CD4-positive, alpha-beta memory T cell (primary cell): Measurements from ENCODE around the gene MYADML2. TPM values are rescaled to one million over a fixed set of nuclear protein-coding genes. Genes with fewer than 3 reads are reported as not detected.

ENCODE experiments used
- CTCF ChIA-PET: fragments of 350-600 bp; sonication (Branson Sonifier 250); formaldehyde crosslinking; loops from one replicate; lab custom pipeline; 2021; ENCODE audit warnings: inconsistent platforms; ENCODE audit not compliant: partially characterized antibody; lab: Charles Lee
- POLR2A ChIA-PET: fragments of 350-600 bp; sonication (Branson Sonifier 250); formaldehyde crosslinking; loops from one replicate; lab custom pipeline; 2021; ENCODE audit not compliant: partially characterized antibody; lab: Charles Lee
- DNase-seq, 5 donors: peaks; one replicate each; pipeline versions ENCODE4 v3.0.0 to v3.0.0-alpha.2; 2020 to 2022; ENCODE audit warnings: mixed read lengths in 1 of 5
- H3K27ac ChIP-seq: one replicate; pipeline ENCODE4 v1.7.0; 2013; ENCODE audit warnings: low read depth, low read length
- H3K27me3 ChIP-seq: 2 replicates; pipeline ENCODE4 v1.7.0; 2013; ENCODE audit warnings: mild to moderate bottlenecking, low read length, moderate library complexity; ENCODE audit not compliant: insufficient read depth
- H3K36me3 ChIP-seq: 2 replicates; pipeline ENCODE4 v1.7.0; 2013; ENCODE audit warnings: mild to moderate bottlenecking, low read length, moderate library complexity; ENCODE audit not compliant: insufficient read depth
- H3K4me1 ChIP-seq: 2 replicates; pipeline ENCODE4 v1.7.0; 2013; ENCODE audit warnings: mild to moderate bottlenecking, low read length, moderate library complexity; ENCODE audit not compliant: insufficient read depth
- H3K4me3 ChIP-seq, 2 donors: one replicate each; pipeline ENCODE4 v1.7.0; 2013; ENCODE audit warnings: low read length in 2 of 2, mild to moderate bottlenecking in 1 of 2
- H3K9me3 ChIP-seq, 2 donors: one replicate each; pipeline ENCODE4 v1.7.0; 2013; ENCODE audit warnings: low read length in 2 of 2, control low read depth in 1 of 2; ENCODE audit not compliant: control insufficient read depth in 1 of 2
- H3K27ac Mint-ChIP-seq, 7 donors: one replicate each; pipeline ENCODE4 v1.8.0; 2020 to 2021; ENCODE audit warnings: mixed read lengths in 7 of 7, mild to moderate bottlenecking in 6 of 7, inconsistent platforms in 3 of 7, moderate library complexity in 3 of 7
- H3K27me3 Mint-ChIP-seq, 2 donors: one replicate each; pipeline ENCODE4 v1.8.0; 2020 to 2021; ENCODE audit warnings: mixed read lengths in 2 of 2
- H3K36me3 Mint-ChIP-seq, 2 donors: one replicate each; pipeline ENCODE4 v1.8.0; 2020 to 2021; ENCODE audit warnings: mixed read lengths in 2 of 2, inconsistent platforms in 1 of 2, mild to moderate bottlenecking in 1 of 2
- H3K4me1 Mint-ChIP-seq, 4 donors: one replicate each; pipeline ENCODE4 v1.8.0; 2020 to 2021; ENCODE audit warnings: mixed read lengths in 4 of 4, mild to moderate bottlenecking in 1 of 4
- H3K4me3 Mint-ChIP-seq, 8 donors: one replicate each; pipeline ENCODE4 v1.8.0; 2020 to 2021; ENCODE audit warnings: mixed read lengths in 8 of 8, mild to moderate bottlenecking in 7 of 8, moderate library complexity in 6 of 8, inconsistent platforms in 3 of 8
- H3K9me3 Mint-ChIP-seq, 8 donors: one replicate each; pipeline ENCODE4 v1.8.0; 2020 to 2021; ENCODE audit warnings: mixed read lengths in 8 of 8, mild to moderate bottlenecking in 5 of 8, inconsistent platforms in 3 of 8, moderate library complexity in 1 of 8
- intact Hi-C: fragments of 100-400 bp; cut with micrococcal nuclease; formaldehyde crosslinking; loops from one replicate; pipeline ENCODE4 v1.15.1; 2023
- polyA plus RNA-seq, 2 donors: library from polyadenylated mRNA; unstranded; fragments of 300-500 nt; fragmentation: Illumina TruSeq; gene quantifications; one replicate each; pipeline ENCODE4 v1.2.3, GENCODE V29; 2021
- total RNA-seq, 2 experiments: library from RNA; stranded (reverse); gene quantifications; one replicate each; pipeline ENCODE4 v1.2.3, GENCODE V29; 2021

The MYADML2 gene
- total and polyA plus RNA-seq, 4 experiments from 2014 or later = not detected

DNA sequence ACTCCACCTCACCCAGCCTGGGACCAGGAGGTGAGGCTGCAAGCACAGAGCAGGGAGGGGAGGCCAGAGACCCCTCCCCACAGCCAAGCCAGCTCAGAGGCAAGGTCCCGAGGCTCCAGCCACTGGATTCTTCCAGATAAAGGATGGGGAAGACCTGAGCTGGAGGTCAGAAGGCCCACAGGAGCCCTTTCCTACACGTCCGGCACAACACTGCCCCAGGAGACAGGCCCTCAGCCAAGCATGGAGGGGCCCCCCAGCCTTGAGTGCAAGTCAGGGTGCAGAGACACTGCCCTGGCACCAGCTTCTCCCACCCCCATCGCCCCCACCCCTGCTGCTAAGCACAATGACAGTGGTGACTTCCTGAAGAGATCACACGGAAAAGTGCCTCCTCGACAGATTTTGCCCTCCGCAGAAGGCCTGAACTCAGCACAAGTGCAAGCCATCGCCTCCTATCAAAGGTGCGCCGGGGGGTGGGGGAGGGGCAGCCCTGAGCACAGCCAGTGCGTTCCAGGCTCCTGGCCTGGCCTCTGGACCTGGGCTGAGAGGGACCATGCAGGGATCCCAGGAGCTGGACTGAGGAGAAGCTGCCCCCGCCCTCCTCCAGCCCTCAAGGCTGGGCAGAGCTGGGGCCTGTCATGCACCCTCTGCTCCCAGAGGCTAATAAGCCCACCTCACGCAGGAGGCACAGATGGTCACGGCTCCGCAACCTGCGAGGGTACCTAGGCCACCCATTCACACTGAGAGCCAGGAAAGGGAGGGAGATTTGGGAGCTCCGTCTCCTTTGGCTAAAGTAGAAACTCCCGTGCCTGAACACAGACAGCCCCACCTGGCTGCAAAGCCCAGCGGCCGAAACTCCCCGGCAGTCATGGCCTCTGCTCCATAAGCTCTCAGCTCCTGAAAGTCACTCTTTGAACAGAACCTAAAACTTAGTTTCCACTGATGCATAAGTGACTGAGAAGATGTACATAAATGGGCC, 22.2 kb downstream of the MYADML2 start:
- ChIA-PET POLR2A (interaction anchor here (0.6 to 4.2 kb wide), 12 partner anchors 10 to 332 kb away, joined by 3 to 40 read pairs (median 4); partner anchors contain the start of genes ARHGDIA, NPB, PCYT2 and PYCR1), CTCF (interaction anchor here (0.9 kb wide), 1 partner anchor 55 kb away, joined by 3 read pairs; no protein-coding TSS in a partner anchor)
- Mint-ChIP-seq H3K27me3 (no peaks in the 10 kb centered on the region), H3K36me3 (no peaks in the 10 kb centered on the region), H3K27ac (peak overlapping the region in 6 of 7 donors; percentile 67 to 97 (median 77)), H3K9me3 (no peaks in the 10 kb centered on the region), H3K4me3 (peak overlapping the region; percentile 4 to 90 (median 64)), H3K4me1 (peaks cover 12 to 27% (median 20%) of the 10 kb centered on the region in 4 donors)
- peak in 1 of 5 donors; percentile 50 for DNase-seq
- Histone ChIP-seq H3K4me3 (no peak overlapping the region), H3K27me3 (peaks cover 10% of the 10 kb centered on the region), H3K9me3 (no peaks in the 10 kb centered on the region), H3K4me1 (peaks cover 43% of the 10 kb centered on the region), H3K27ac (no peak overlapping the region), H3K36me3 (no peaks in the 10 kb centered on the region)
- intact Hi-C loops = loop anchor here (10.0 kb wide), 1 partner anchor 830 kb away; no protein-coding TSS in a partner anchor

DNA sequence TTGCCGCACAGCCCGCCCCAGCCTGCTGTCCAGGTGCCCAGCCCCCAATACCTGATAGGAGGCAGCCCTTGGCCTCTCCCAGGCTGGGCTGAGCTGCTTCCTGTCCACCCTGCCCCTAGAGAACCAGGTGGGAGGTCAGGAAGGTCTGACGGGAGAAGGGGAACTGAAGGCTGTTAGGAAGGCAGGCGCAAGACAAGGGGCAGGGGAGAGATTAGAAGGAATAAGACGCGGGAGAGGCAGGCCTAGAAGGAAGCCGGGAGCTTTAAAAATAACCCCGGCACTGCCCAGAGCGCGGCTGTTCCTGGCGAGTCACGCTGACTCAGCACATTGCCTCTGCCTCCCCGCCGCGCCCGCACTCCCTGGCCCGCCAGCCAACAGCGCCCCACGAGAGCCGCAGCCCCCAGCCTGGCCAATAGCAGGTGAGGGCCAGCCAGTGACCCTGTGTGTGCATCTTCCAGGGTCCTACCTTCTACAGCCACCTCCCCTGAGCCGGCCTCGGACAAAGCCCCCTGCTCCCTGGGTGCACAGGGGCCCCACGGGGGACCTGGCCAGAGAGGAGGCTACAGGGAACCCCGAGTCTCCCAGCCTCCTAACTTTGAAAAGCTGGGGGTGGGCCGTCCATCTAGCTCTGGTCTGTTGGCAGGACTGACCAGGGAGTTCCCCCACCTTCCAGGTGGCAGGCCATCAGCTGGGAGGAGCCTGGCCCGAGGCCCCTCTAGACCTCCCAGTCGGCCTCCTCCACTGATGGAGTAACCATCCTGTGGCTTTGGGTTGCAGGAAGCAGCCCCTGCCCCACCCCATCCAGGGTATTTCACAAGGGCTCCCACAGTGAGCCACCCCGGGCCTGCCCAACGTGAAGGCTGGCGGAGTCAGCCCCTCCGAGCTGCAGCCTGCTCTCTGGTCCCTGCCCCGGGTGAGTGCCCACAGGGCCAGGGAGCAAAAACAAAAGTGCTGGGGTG, 23.5 kb downstream of the MYADML2 start:
- intact Hi-C loops = loop anchor here (10.0 kb wide), 1 partner anchor 829 kb away; no protein-coding TSS in a partner anchor
- no peak for DNase-seq
- POLR2A ChIA-PET = interaction anchor here (0.7 to 2.6 kb wide), 4 partner anchors 10 to 36 kb away, joined by 3 to 7 read pairs (median 4); partner anchors contain the start of genes NPB and PCYT2

DNA sequence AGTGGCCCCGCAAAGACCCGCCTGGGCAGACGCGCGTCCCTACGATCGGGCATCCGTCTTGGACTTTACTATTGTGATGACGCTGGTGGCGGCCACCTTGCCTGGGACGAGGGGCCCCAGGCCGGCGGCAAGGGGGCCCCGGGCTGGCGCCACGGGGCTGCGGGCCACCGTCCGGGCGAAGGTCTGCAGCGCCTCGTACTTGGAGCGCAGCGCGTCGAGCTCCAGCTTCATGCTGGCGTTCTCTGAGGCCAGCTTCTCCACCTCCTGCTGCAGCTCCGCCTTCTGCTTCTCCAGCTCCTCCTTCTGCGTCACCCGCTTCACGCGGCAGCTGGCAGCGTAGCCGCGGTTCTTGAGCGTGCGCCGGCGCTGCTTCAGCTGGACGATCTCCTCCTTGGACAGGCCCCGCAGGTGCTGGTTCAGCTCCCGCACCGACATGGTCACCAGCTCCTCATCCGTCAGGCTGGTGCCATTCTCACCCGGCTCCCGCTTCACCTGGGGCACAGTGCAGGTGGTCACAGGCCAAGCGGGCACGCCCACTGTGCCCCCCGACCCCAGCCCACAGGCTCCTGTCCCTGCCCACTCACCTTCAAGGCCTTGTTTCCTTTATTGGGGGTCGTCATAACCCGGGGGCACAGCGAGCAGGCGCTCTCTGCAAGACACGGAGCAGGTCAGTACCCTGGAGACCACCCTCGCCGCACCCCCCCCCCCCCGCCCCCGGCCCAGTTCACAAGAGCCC, 24.3 kb downstream of the MYADML2 start:
- ChIA-PET CTCF (no interaction called here), POLR2A (interaction anchor here (0.7 kb wide), 1 partner anchor 11 kb away, joined by 3 read pairs; the partner anchor contains the start of gene PCYT2)
- Mint-ChIP-seq H3K4me1 (peaks cover 12 to 45% (median 29%) of the 10 kb centered on the region in 4 donors), H3K27me3 (no peaks in the 10 kb centered on the region), H3K27ac (no peak overlapping the region), H3K9me3 (no peaks in the 10 kb centered on the region), H3K4me3 (no peak overlapping the region), H3K36me3 (peaks cover 0 to 3% of the 10 kb centered on the region in 2 donors)
- Histone ChIP-seq H3K4me1 (peaks cover 37% of the 10 kb centered on the region), H3K4me3 (no peak overlapping the region), H3K27me3 (no peaks in the 10 kb centered on the region), H3K36me3 (no peaks in the 10 kb centered on the region), H3K9me3 (no peaks in the 10 kb centered on the region), H3K27ac (no peak overlapping the region)
- DNase-seq = no peak
- intact Hi-C loops = loop anchor here (10.0 kb wide), 1 partner anchor 828 kb away; no protein-coding TSS in a partner anchor

More for the DNA sequence above, 23.5 kb downstream of the MYADML2 start:
- Histone ChIP-seq H3K9me3 (no peaks in the 10 kb centered on the region), H3K27me3 (peaks cover 4% of the 10 kb centered on the region), H3K27ac (no peak overlapping the region), H3K4me1 (peaks cover 40% of the 10 kb centered on the region), H3K36me3 (no peaks in the 10 kb centered on the region), H3K4me3 (no peak overlapping the region)
- Mint-ChIP-seq H3K4me3 (peak overlapping the region in 3 of 8 donors; percentile 8 to 38 (median 15)), H3K9me3 (no peaks in the 10 kb centered on the region), H3K27ac (peak overlapping the region in 4 of 7 donors; percentile 15 to 79 (median 71)), H3K4me1 (peaks cover 12 to 37% (median 24%) of the 10 kb centered on the region in 4 donors), H3K36me3 (no peaks in the 10 kb centered on the region), H3K27me3 (no peaks in the 10 kb centered on the region)
- CTCF ChIA-PET = interaction anchor here (0.9 kb wide), 1 partner anchor 54 kb away, joined by 3 read pairs; no protein-coding TSS in a partner anchor

DNA sequence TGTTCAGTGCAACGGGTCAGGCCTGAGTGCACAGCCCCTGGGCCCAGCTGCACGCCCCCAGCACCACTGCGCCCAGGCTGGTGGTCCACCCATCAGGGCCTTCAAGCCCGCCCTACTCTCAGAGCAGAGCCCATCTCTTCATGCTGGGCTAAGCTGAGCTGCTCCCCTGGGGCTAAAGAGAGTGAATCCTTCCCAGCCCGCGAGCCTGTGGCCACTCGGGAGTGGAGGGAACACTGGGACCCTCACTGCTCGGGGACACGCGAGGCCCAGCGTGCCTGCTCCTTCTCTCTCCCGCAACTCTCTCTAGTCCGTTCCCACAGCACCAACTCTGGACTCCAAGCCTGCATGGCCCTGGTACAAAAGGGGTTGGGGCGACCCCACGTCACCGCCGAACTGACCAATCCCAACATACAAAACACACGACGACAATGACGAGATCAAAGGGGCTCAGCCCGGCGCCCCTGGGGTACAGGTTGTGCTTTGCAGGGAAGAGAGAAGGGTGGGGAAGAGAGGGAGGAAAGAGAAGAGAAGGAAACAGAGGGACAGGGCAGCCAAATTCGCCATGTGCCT, 25.0 kb downstream of the MYADML2 start:
- ChIA-PET CTCF (no interaction called here), POLR2A (no interaction called here)
- intact Hi-C loops = loop anchor here (10.0 kb wide), 1 partner anchor 827 kb away; no protein-coding TSS in a partner anchor
- no peak overlapping the region for H3K4me3 Mint-ChIP-seq
- H3K27ac ChIP-seq = no peak overlapping the region
- H3K4me1 Mint-ChIP-seq = peaks cover 13 to 49% (median 33%) of the 10 kb centered on the region in 4 donors
- H3K27ac Mint-ChIP-seq = peak overlapping the region in 1 of 7 donors; percentile 29
- H3K27me3 ChIP-seq = no peaks in the 10 kb centered on the region
- H3K9me3 Mint-ChIP-seq = no peaks in the 10 kb centered on the region
- no peak for DNase-seq
- peaks cover 40% of the 10 kb centered on the region for H3K4me1 ChIP-seq
- H3K9me3 ChIP-seq = no peaks in the 10 kb centered on the region
- H3K36me3 Mint-ChIP-seq = peaks cover 0 to 6% of the 10 kb centered on the region in 2 donors
- H3K27me3 Mint-ChIP-seq = no peaks in the 10 kb centered on the region
- no peaks in the 10 kb centered on the region for H3K36me3 ChIP-seq
- H3K4me3 ChIP-seq = no peak overlapping the region

DNA sequence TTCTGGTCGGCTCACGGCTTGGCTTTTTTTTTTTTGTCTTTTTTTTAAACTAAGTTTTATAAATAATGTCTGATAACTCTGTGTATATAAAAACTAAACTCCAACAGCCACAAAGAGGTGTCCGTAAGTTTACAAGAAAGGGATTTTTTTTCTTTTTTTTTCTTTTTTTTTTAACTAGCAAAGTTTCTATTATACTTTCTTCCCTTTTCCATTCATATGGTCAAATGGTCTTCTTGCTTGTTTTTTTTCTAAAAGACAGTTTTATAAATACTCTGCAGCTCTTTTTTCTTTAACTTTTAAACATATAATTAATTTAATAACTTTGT, 25.5 kb downstream of the MYADML2 start:
- H3K36me3 ChIP-seq = no peaks in the 10 kb centered on the region
- no peak for DNase-seq
- no peaks in the 10 kb centered on the region for H3K27me3 ChIP-seq
- Mint-ChIP-seq H3K36me3 (peaks cover 0 to 10% of the 10 kb centered on the region in 2 donors), H3K4me1 (peaks cover 17 to 52% (median 36%) of the 10 kb centered on the region in 4 donors), H3K4me3 (no peak overlapping the region), H3K27me3 (no peaks in the 10 kb centered on the region), H3K27ac (no peak overlapping the region), H3K9me3 (no peaks in the 10 kb centered on the region)
- CTCF ChIA-PET = no interaction called here
- intact Hi-C loops = loop anchor here (10.0 kb wide), 1 partner anchor 827 kb away; no protein-coding TSS in a partner anchor
- peaks cover 44% of the 10 kb centered on the region for H3K4me1 ChIP-seq
- no peaks in the 10 kb centered on the region for H3K9me3 ChIP-seq
- no peak overlapping the region for H3K27ac ChIP-seq
- H3K4me3 ChIP-seq = no peak overlapping the region
- POLR2A ChIA-PET = no interaction called here
